Measurements from ENCODE around the gene JAM3. TPM values are rescaled to one million over a fixed set of nuclear protein-coding genes. Genes with fewer than 3 reads are reported as not detected.

The JAM3 gene
- polyA plus RNA-seq, 1 of the 3 experiments (the other 2 are of a cell fraction), result 56.8 TPM

GRCh38 chr11:134152696-134153095 lies 83.8 kb downstream of the JAM3 start:
- POLR2A ChIA-PET, result no interaction called here
- 100% methylated on average over 7 of the region's 9 CpGs for WGBS (ENCODE audit: low lambda C conversion rate)

More at GRCh38 chr11:134152696-134153095, 83.8 kb downstream of the JAM3 start:
- H3K79me2 ChIP-seq (ENCODE audit: insufficient read depth), result no peaks in the 10 kb centered on the region
- H3K4me3 ChIP-seq (ENCODE audit: low read depth in 2 of 2, low read length in 1 of 2), result no peak overlapping the region
- H3K9me3 ChIP-seq, result no peaks in the 10 kb centered on the region
- H3K4me1 ChIP-seq (ENCODE audit: control insufficient read depth in 1 of 2, insufficient read depth in 2 of 2, low read depth in 1 of 2, low read length in 1 of 2), result no peaks in the 10 kb centered on the region; a peak in 1 of 4 replicates
- no peak overlapping the region for H3K4me2 ChIP-seq
- no peak overlapping the region for H3K9ac ChIP-seq
- H4K20me1 ChIP-seq (ENCODE audit: insufficient read depth), result no peaks in the 10 kb centered on the region
- H3F3A ChIP-seq (replicated peaks; ENCODE audit: insufficient read depth), result no peaks in the 10 kb centered on the region
- H3K36me3 ChIP-seq (replicated peaks in 1 of 2; ENCODE audit: control insufficient read depth in 1 of 2, insufficient read depth in 2 of 2, low read length in 1 of 2), result peaks cover 16 to 88% of the 10 kb centered on the region in 2 experiments
- H3K27ac ChIP-seq (ENCODE audit: low read depth in 2 of 2, low read length in 1 of 2), result no peak overlapping the region
- no peak for TF ChIP-seq CTCF (IDR thresholded peaks at IDR 0.05)
- TF ChIP-seq YY1 (IDR thresholded peaks at IDR 0.05; ENCODE audit: low read depth), result no peak
- TF ChIP-seq FOXJ3 (CRISPR knock-in tag; IDR thresholded peaks at IDR 0.05), result no peak
- TF ChIP-seq ZBTB33 (IDR thresholded peaks at IDR 0.05; ENCODE audit: borderline replicate concordance, low read depth), result no peak
- TF ChIP-seq RAD21 (IDR thresholded peaks at IDR 0.05; ENCODE audit: low read length), result no peak
- no peak for TF ChIP-seq REST (IDR thresholded peaks at IDR 0.05; ENCODE audit: low read depth, low read length)
- no peak for TF ChIP-seq RXRA (IDR thresholded peaks at IDR 0.05; ENCODE audit: borderline replicate concordance, low read depth)
- TF ChIP-seq MEF2A (IDR thresholded peaks at IDR 0.05; ENCODE audit: borderline replicate concordance, low read depth), result no peak
- TF ChIP-seq RFX5 (IDR thresholded peaks at IDR 0.05; ENCODE audit: low read length), result no peak
- TF ChIP-seq SMC3 (IDR thresholded peaks at IDR 0.05; ENCODE audit: low read depth, low read length), result no peak
- no peak for TF ChIP-seq MXI1 (IDR thresholded peaks at IDR 0.05; ENCODE audit: low read depth, low read length)
- TF ChIP-seq ELF1 (IDR thresholded peaks at IDR 0.05), result no peak
- no peak for TF ChIP-seq POLR2AphosphoS5 (IDR thresholded peaks at IDR 0.05; ENCODE audit: low read depth, low read length)
- TF ChIP-seq USF1 (IDR thresholded peaks at IDR 0.05; ENCODE audit: borderline replicate concordance, low read depth), result no peak
- no peak for TF ChIP-seq GATA2 (CRISPR knock-in tag; IDR thresholded peaks at IDR 0.05)
- TF ChIP-seq RCOR1 (IDR thresholded peaks at IDR 0.05; ENCODE audit: low read length), result no peak
- TF ChIP-seq EP300 (IDR thresholded peaks at IDR 0.05; ENCODE audit: borderline replicate concordance in 1 of 2, low read depth in 1 of 2, low read length in 1 of 2), result no peak
- no peak for DNase-seq
- no peaks in the 10 kb centered on the region for H3K27me3 ChIP-seq (ENCODE audit: insufficient read depth)
- CTCF ChIA-PET, result interaction anchor here (0.7 to 2.1 kb wide), 6 partner anchors 12 to 225 kb away, joined by 3 to 14 read pairs (median 4); no protein-coding TSS in a partner anchor
- H3K9me2 ChIP-seq, result no peaks in the 10 kb centered on the region
- no peak overlapping the region for H2AFZ ChIP-seq (ENCODE audit: low read depth)
